ENCODE data around the gene MYD88.

- TF ChIP-seq, protein P1, sequence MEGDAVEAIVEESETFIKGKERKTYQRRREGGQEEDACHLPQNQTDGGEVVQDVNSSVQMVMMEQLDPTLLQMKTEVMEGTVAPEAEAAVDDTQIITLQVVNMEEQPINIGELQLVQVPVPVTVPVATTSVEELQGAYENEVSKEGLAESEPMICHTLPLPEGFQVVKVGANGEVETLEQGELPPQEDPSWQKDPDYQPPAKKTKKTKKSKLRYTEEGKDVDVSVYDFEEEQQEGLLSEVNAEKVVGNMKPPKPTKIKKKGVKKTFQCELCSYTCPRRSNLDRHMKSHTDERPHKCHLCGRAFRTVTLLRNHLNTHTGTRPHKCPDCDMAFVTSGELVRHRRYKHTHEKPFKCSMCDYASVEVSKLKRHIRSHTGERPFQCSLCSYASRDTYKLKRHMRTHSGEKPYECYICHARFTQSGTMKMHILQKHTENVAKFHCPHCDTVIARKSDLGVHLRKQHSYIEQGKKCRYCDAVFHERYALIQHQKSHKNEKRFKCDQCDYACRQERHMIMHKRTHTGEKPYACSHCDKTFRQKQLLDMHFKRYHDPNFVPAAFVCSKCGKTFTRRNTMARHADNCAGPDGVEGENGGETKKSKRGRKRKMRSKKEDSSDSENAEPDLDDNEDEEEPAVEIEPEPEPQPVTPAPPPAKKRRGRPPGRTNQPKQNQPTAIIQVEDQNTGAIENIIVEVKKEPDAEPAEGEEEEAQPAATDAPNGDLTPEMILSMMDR (IDR thresholded peaks at IDR 0.05): no peak
- TF ChIP-seq POLR2A (IDR thresholded peaks at IDR 0.05): no peak
Observed at GRCh38 chr3:38107911-38108648, 30.4 kb upstream of the MYD88 start.
